Measurements from ENCODE around the gene BBS7. TPM values are rescaled to one million over a fixed set of nuclear protein-coding genes. Genes with fewer than 3 reads are reported as not detected.
A peak's percentile ranks its signal among the peaks of the same experiment; 100 is the strongest.

The BBS7 gene
- total and polyA plus RNA-seq, 2 donors from 2014 or later, result 8.0 to 14.5 TPM

DNA sequence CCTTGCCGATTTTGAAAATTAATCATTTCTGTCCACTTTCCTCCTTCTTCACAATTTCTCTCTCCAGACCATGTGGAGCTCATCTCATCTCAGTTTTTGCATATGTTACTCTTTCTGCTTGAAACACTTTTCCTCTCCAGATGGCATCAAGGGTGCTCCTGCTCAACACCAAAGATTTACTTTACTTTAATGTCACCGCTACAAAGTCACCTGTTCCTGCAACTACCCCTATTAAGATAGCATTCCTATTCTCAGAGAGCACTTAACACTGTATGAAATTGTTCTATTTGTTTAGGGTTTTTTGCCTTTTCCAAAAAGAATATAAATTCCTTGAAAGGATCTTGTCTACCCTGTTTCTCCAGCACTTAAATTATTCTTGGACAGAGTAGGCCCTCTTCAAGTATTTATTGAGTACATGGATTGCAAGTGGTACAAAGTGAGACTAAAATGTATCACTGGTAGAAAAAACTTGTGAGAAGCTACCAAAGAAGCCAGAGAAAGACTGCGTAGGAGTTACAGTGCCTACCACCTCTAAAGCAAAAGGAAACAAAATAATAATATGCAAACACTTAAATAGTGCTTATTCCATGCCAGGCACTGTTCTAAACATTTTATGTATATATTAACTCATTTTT is 70.3 kb downstream of the BBS7 start:
- Histone ChIP-seq H3K9ac (ENCODE audit: low read length in 3 of 3) (no peak overlapping the region), H3K4me1 (ENCODE audit: control insufficient read depth in 2 of 3, insufficient read depth in 2 of 3, low read depth in 1 of 3, low read length in 3 of 3) (peaks cover 0 to 3% (median 2%) of the 10 kb centered on the region in 3 donors), H3K36me3 (ENCODE audit: control insufficient read depth in 2 of 3, insufficient read depth in 3 of 3, low read length in 3 of 3) (peaks cover 0 to 5% (median 4%) of the 10 kb centered on the region in 3 donors), H3K4me3 (ENCODE audit: low read length in 3 of 3) (peak overlapping the region in 1 of 3 donors; percentile 81), H3K27me3 (ENCODE audit: control insufficient read depth, insufficient read depth, low read length) (no peaks in the 10 kb centered on the region), H3K9me3 (ENCODE audit: control insufficient read depth in 2 of 3, insufficient read depth in 1 of 3, low read length in 3 of 3) (no peaks in the 10 kb centered on the region), H3K27ac (ENCODE audit: low read depth in 2 of 2, low read length in 2 of 2) (no peak overlapping the region)
- no peak for FAIRE-seq
- intact Hi-C loops (cut with DNase I), result no loop called here
- TF ChIP-seq, protein P1, sequence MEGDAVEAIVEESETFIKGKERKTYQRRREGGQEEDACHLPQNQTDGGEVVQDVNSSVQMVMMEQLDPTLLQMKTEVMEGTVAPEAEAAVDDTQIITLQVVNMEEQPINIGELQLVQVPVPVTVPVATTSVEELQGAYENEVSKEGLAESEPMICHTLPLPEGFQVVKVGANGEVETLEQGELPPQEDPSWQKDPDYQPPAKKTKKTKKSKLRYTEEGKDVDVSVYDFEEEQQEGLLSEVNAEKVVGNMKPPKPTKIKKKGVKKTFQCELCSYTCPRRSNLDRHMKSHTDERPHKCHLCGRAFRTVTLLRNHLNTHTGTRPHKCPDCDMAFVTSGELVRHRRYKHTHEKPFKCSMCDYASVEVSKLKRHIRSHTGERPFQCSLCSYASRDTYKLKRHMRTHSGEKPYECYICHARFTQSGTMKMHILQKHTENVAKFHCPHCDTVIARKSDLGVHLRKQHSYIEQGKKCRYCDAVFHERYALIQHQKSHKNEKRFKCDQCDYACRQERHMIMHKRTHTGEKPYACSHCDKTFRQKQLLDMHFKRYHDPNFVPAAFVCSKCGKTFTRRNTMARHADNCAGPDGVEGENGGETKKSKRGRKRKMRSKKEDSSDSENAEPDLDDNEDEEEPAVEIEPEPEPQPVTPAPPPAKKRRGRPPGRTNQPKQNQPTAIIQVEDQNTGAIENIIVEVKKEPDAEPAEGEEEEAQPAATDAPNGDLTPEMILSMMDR (IDR thresholded peaks at IDR 0.05; ENCODE audit: borderline replicate concordance, extremely low read depth, insufficient read depth), result no peak
- DNase-seq, result no peak

DNA sequence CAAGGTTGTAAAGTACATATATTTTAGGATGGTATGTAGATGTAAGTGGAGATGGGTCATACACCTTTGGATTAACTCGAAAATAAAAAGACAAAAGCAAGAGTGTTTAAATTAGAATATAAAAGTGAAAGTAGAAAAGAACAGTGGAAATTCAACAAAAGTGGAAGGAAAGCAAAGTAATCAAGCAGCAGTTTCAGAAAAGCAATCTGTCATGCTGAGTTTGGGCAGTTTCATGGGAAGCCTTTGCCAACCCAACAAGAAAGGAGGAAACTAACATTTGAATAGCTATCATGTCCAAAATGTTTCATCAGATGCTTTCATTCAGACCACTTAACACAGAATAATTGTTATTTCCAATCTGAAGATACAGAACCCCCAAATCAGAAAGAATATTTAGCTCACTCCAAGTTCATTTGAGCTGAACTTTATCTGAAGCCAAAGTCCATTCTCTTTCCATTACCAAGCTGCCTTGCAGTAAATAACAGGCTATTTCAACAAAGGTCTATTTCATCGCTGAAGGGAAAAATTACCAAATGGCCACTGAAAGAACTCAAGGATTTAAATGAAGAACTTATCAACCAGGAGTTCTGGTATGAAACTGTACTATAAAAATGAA is 71.0 kb downstream of the BBS7 start:
- Histone ChIP-seq H3K36me3 (ENCODE audit: control insufficient read depth in 2 of 3, insufficient read depth in 3 of 3, low read length in 3 of 3) (no peaks in the 10 kb centered on the region), H3K27me3 (ENCODE audit: control insufficient read depth, insufficient read depth, low read length) (no peaks in the 10 kb centered on the region), H3K9me3 (ENCODE audit: control insufficient read depth in 2 of 3, insufficient read depth in 1 of 3, low read length in 3 of 3) (no peaks in the 10 kb centered on the region), H3K4me3 (ENCODE audit: low read length in 3 of 3) (no peak overlapping the region), H3K27ac (ENCODE audit: low read depth in 2 of 2, low read length in 2 of 2) (no peak overlapping the region), H3K4me1 (ENCODE audit: control insufficient read depth in 2 of 3, insufficient read depth in 2 of 3, low read depth in 1 of 3, low read length in 3 of 3) (peaks cover 0 to 3% (median 2%) of the 10 kb centered on the region in 3 donors), H3K9ac (ENCODE audit: low read length in 3 of 3) (no peak overlapping the region)
- TF ChIP-seq, protein P1 (IDR thresholded peaks at IDR 0.05; ENCODE audit: borderline replicate concordance, extremely low read depth, insufficient read depth), result no peak
- FAIRE-seq (no peak), DNase-seq (no peak)
- intact Hi-C loops (cut with DNase I), result no loop called here

DNA sequence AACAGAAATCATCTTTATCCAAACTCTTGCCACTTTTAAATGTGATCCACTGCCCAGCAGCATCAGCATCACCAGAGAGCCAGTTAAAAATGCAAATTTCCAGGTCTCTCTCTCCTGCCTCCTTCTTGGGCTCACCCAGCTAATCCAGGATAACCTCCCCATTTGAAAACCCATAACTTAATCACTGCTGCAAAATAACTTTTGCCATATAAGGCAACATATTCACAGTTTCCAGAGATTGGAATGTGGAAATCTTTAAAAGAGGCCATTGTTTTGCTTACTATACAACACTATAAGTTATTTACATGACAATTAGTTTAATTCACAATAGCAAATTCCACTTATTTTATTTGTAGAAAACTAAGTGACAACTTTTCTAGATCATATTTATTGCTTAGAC is 74.0 kb downstream of the BBS7 start:
- no peak overlapping the region for H3K9ac ChIP-seq (ENCODE audit: low read length in 3 of 3)
- no peaks in the 10 kb centered on the region for H3K27me3 ChIP-seq (ENCODE audit: control insufficient read depth, insufficient read depth, low read length)
- TF ChIP-seq, protein P1 (IDR thresholded peaks at IDR 0.05; ENCODE audit: borderline replicate concordance, extremely low read depth, insufficient read depth), result no peak
- FAIRE-seq, result no peak
- no peaks in the 10 kb centered on the region for H3K36me3 ChIP-seq (ENCODE audit: control insufficient read depth in 2 of 3, insufficient read depth in 3 of 3, low read length in 3 of 3)
- no peaks in the 10 kb centered on the region for H3K9me3 ChIP-seq (ENCODE audit: control insufficient read depth in 2 of 3, insufficient read depth in 1 of 3, low read length in 3 of 3)
- no peak overlapping the region for H3K4me3 ChIP-seq (ENCODE audit: low read length in 3 of 3)
- DNase-seq, result no peak
- H3K4me1 ChIP-seq (ENCODE audit: control insufficient read depth in 2 of 3, insufficient read depth in 2 of 3, low read depth in 1 of 3, low read length in 3 of 3), result no peaks in the 10 kb centered on the region
- H3K27ac ChIP-seq (ENCODE audit: low read depth in 2 of 2, low read length in 2 of 2), result no peak overlapping the region
- intact Hi-C loops (cut with DNase I), result no loop called here
